Retinal pigment epithelial cell (primary cell): ENCODE measurements around the gene SHISA3.
A peak's percentile ranks its signal among the peaks of the same experiment; 100 is the strongest.

Experiments
- DNase-seq: peaks from one replicate; pipeline ENCODE4 v3.0.0-alpha.2; 2010; ENCODE audit warnings: low read depth
- H3K4me3 ChIP-seq: 2 replicates; pipeline ENCODE4 v1.5.1; 2011; ENCODE audit warnings: mild to moderate bottlenecking, low read length, control low read depth, moderate library complexity
- CTCF ChIP-seq: conservative IDR thresholded peaks from 2 replicates; pipeline ENCODE4 v1.5.1; 2011; ENCODE audit warnings: low read depth, low read length, control low read depth, inconsistent platforms

Gene SHISA3

DNA sequence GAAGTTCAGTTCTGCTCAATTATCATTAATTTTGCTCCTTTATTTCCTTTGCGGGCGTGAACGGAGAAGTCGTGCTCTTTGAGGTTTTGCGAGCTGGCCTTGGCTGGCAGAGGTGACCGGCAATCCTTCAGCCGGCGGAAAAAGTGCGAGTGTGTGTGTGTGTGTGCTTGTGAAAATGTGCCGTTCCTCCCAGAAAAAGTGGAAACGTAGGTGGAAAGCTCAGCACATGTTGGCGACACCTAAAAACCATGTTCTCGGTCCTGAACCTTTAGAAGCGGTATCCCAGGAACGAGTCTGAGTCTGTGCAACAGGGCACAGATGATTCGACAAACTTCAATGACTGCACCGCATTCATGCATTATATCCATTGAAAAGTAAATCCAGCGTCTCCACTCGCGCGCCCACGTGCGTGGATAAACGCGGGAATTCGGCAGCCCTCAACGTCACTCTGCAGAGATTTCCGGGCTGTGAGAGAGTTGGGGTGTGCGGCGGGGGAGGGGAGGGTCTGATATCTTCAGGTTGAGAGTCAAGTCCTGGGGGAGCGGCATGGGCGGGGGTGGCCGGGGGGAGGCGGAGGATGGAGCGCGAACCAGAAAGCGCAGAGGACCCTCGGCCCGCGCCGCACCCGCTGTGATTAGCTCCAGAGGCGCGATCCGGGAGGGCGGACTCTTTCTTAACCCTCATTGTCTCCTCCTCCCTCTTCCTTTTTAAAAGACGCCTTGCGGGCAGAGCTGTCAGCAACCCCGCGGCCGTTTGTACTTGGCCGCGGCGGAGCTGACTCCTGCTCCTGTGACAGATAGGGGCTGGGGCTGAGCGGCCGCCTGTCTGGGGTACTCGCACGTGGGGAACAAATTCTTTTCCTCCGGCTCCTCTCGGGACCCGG is at the start of gene SHISA3:
Gene SHISA3 (plus strand): TSS at position 737 of the 883 bp plus-strand sequence. CDS start 569 bp downstream, outside the sequence.
- DNase-seq = no peak

GRCh38 chr4:42348247-42348646 is 49.0 kb upstream of the SHISA3 start:
- DNase-seq = no peak
- no peak for TF ChIP-seq CTCF

More for the DNA sequence above, at the start of gene SHISA3:
- H3K4me3 ChIP-seq = peak within 1 kb of the TSS; percentile 35
- no peak for TF ChIP-seq CTCF

DNA sequence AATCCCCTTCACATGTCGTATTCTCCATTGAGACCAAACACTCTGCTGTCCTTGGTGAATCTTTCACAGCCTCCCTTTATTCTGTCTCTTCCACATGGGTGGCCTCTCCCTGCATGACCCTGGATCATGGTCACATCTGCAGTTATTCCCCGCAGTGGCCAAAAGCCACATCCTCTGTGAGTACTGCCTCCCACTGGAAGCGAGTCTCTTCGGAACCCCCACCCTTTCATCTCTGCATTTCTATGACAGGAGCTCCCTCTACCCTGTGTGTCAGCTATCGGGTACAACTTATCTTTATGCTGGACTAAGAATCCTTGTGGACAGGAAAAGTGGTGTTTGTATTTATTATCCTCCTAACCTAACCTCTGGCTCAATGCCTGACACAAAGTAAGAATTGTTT is 48.6 kb upstream of the SHISA3 start:
- H3K4me3 ChIP-seq = no peak overlapping the region
- no peak for TF ChIP-seq CTCF
- no peak for DNase-seq

More at GRCh38 chr4:42348247-42348646, 49.0 kb upstream of the SHISA3 start:
- H3K4me3 ChIP-seq = no peak overlapping the region

DNA sequence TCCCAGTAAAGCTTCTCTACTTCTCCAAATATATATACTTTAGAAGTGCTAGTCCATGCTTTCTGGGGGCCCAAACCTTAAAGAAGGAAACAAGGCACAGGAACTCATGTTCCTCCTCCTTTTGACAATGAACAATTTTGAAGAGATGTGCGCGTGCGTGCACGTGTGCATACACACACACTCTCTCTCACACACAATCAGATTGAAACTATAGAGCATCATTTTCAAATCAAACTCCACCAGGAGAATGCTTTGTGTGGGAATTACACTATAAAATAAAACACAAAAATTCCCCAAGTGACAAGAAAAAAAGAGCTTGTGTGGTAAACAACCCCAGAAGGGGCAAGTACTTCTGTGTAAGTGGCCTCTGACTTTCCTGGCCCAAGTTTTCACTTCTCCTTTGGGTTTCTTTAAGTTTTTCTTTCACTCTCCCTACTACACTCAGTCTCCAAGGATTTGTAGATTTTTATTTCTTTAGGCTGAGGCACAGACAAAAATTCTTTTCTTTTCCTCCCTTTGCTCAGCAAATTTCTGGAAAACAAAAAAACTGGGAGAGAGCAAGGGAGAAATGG is 46.6 kb upstream of the SHISA3 start:
- no peak overlapping the region for H3K4me3 ChIP-seq
- no peak for DNase-seq
- TF ChIP-seq CTCF = no peak

- no peak for TF ChIP-seq CTCF
- DNase-seq = no peak
- no peak overlapping the region for H3K4me3 ChIP-seq
Measured at GRCh38 chr4:42352049-42352448, 45.2 kb upstream of the SHISA3 start.

DNA sequence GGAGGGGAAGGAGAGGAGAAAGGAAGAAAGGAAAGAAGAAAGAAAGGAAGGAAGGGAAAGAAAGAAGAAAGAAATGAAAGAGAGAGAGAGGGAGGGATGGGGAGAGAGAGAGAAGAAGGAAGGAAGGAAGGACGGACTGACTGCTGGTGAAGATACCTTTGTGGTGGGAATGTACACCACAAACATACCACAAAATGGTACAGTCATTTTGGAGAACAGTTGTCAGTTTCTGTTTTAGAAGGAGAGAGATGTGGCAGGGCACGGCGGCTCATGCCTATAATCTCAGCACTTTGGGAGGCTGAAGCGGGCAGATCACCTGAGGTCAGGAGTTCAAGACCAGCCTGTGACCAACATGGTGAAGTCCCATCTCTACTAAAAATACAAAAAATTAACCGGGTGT is 40.0 kb upstream of the SHISA3 start:
- no peak for DNase-seq
- no peak overlapping the region for H3K4me3 ChIP-seq
- TF ChIP-seq CTCF = no peak

- no peak overlapping the region for H3K4me3 ChIP-seq
- no peak for DNase-seq
- no peak for TF ChIP-seq CTCF
Measured at GRCh38 chr4:42359711-42360110, 37.6 kb upstream of the SHISA3 start.
